ENCODE results near the gene ENOX1.

ENOX1 gene

DNA sequence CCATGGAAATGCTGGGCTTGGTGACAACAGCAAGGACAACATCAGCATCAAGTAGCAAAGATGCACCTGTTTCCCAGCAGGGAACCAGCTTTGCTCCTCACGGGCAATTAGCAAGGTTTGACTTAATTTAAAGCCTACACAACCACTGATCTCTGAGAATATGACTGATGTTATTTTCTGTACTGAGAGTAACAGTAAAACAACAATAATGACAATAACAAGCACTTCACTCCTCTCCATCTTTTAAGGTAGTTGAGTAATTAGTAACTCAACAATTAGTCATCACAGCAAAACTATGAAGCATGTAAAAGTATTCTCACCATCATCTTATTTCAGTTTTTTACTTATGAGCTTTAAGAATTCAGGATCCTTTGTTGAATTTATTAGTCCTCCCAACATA is 37.3 kb downstream of the ENOX1 start:
- no peak for FAIRE-seq

DNA sequence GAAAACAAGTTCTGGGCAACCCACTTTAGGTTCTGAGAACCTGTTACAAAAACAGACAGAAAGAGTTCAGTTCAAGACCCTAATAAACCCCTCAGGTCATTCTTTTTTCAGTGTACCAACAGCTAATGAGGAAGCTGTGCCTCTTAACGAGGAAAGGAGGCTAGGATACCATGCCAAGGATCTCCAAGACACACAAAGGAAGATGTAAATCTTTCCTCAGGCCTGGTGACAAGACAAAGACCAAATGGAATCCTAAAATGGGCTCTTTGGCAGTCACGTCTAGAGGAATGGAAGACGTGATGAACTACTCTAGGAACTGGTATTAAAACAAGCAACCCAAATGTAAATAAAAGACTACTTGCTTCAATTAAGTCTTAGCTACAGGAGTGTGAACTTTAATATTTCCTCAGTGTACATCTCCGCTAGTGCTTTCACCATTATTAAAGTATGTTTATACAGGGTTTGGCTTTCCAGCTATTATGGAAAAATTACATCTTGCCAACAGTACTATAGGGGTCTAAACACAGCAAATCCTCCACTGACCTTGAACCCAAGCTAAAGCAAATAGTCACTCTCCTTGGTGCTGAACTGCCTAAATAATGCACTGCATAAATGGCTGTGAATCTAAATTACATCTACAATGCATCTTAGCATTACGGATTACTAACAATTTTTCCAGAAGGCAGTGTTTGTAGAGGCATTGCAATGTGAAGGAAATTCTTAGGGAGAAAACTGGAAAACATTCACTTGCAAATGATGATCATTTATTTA is 42.3 kb downstream of the ENOX1 start:
- DNase-seq (ENCODE audit: insufficient read length, low spot score) (no peak), FAIRE-seq (no peak)

More for the DNA sequence above, 37.3 kb downstream of the ENOX1 start:
- DNase-seq (ENCODE audit: insufficient read length, low spot score), result no peak

DNA sequence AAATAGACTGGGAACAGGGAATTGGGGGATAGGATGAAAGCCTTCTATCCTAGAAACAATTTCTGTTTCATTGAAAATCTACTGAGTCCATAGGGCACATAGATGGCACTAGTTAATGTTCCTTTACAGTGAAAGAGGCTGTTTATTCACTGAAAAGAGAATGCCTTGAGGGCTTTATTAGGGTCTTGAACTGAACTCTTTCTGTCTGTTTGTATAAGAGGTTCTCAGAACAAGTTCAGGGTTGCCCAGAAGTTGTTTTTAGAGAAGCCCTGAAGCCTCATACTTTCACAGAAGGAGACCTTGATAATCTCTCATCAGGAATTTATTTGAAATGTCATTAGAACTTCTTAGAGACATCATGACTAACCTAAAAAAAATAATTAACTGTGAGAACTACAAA is 43.9 kb downstream of the ENOX1 start:
- DNase-seq (ENCODE audit: insufficient read length, low spot score) (no peak), FAIRE-seq (no peak)

DNA sequence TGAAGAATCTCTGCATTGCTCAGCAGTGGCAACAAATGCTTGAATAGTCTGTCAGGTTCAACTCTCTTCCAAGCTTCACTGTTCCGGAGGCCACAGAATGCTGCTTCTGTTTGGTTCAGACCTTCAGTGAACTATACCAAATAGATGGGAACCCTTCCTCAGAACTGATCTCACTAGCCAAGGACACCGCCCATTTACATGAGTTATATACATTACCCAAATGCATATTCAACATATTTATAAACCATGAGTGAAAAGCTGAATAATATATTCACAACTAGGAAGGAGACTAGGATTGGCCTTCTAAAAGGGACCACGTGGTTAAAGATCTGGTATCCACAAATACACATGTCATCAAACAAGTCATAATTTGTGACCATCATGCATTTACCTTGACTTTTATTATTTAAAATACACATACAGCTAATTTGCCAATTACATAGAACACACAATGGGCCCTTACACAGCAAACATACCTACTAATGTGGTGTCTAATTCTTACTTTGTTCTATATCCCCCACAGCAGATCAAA is 49.3 kb downstream of the ENOX1 start:
- DNase-seq (ENCODE audit: insufficient read length, low spot score), result no peak
- no peak for FAIRE-seq

DNA sequence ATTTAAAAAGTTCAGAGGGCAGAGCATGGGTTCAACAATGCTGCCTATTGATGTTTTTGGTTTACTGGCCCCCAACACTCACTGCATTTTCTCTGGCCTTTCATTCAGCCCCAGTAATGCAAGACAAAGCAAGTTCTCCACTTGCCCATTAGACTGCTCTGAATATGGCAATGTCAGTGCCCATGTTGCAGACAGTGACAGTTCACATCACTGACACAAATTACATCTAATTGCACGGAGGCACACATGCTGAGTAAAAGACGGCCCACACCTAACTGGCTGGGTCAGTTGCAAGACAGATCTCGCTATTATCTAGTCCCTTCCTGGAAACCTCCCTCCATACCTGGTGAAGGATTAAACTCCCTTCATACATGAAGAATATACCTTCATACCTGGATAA is 54.0 kb downstream of the ENOX1 start:
- FAIRE-seq, result no peak
- no peak for DNase-seq (ENCODE audit: insufficient read length, low spot score)

DNA sequence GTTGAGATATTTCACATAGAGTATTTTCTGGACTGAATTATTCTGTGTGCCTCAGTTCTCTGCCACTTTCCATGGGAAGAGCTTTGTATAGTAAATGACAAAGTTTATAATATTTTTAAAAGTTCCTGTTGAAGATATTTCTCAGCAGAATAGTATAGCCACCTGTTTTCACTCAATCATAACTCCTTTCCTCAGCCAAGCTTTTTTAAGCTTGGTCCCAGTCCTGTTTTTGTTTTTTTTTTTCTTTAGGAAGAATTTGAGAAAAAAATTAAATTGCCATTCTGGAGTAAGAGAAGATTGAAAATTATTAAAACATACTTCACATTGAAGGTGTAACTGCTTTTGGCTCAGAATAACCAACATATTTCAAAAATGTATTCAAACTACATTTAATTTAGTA is 55.5 kb downstream of the ENOX1 start:
- DNase-seq (ENCODE audit: insufficient read length, low spot score) (no peak), FAIRE-seq (no peak)

DNA sequence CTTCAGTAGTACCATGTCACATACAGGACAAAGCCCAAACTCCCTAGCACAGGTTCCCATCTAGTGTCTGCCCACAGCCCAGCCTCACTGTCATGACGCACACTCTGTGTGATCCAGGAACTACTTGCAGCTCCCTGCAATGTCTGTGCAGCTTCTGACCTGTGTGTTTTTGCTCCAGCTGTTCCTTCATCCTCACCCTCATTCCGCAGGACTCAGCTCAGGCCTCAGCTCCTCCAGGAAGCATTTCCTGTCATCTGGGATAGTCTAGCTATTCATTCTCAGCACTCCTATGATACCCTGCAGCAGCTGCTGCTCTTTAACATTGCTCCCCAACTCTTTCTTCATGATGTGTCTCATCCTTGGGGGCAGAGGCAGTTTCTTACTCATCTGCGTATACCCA is 56.1 kb downstream of the ENOX1 start:
- no peak for FAIRE-seq
- no peak for DNase-seq (ENCODE audit: insufficient read length, low spot score)

DNA sequence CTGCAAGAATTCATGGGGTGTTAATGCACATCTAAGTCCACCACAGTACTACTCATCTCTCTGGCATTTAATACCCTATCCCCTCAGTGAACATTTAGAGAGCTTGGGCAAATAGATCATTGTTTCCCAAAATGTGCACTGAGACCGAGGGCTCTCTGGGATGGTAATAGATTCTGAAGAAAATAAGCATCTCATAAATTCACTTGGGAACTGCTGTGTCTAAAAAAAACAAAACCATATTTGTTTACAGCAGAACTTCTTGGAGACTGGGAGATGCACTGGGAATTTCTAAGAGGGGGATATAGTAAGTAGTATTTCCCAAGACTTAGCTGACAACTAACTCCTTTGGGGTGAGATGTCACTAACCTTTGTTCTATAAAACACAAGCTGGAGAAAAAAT is 58.4 kb downstream of the ENOX1 start:
- FAIRE-seq (no peak), DNase-seq (ENCODE audit: insufficient read length, low spot score) (no peak)

DNA sequence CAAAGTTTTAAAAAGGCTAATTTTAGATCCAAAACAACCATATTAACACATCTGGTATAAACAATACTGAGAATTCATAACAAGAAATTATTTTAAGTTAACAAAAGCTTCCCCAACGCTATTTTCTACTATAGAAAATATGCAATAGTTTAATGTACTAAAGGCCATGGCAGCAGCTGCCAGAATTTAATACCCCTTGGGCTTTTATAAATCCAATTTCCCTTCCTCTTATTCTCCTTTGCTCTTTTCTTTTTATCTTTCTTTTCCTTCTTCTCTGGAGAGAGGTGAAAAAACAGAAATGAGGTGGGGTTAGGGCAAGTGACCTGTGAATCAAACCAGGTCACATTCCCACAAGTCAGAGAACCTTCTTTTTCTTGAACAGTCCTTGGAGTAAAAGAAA is 58.9 kb downstream of the ENOX1 start:
- FAIRE-seq (no peak), DNase-seq (ENCODE audit: insufficient read length, low spot score) (no peak)

DNA sequence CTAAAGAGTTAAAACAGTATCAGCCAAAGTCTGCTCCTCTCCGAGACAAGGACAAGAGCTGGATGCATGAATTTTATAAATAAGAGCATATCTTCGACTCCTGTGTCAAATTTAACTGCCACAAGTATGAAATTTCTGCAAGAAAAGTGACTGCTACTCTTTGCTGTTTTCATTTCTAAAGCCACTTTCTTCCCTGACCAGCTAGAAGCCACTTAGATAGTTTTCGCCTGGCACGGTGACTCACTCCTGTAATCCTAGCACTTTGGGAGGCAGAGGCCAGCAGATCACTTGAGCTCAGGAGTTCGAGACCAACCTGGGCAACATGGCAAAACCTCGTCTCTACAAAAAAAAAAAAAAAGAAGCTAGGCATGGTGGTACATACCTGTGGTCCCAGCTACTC is 61.3 kb downstream of the ENOX1 start:
- DNase-seq (ENCODE audit: insufficient read length, low spot score) (no peak), FAIRE-seq (no peak)

DNA sequence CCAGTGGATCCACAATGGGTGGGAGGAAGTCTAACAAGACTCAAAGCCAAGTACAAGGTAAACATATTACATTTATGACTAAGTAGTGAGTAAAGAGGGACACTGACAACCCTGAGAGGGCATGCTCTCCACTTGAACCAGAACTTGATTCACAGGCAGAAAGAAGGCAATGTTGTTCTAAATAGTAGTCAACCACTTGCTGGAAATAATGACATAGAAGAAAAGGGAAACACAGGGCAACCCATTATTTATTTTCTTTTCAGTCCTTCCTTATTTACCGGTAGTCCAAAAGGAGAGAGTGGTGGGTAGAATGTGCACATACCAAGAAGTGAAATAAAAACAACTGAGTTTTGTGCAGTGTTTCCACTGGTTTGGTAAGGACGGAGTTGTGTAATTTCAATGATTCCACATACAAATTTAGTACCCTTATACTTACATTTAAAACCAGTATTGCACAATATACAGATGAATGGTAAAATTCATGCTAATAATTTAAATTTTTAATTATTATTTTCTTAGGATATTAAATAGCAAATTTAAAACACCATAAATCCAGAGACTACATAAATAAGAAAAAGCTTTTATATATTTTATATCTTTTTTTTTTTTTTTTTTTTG is 65.9 kb downstream of the ENOX1 start:
- DNase-seq (ENCODE audit: insufficient read length, low spot score) (no peak), FAIRE-seq (no peak)

DNA sequence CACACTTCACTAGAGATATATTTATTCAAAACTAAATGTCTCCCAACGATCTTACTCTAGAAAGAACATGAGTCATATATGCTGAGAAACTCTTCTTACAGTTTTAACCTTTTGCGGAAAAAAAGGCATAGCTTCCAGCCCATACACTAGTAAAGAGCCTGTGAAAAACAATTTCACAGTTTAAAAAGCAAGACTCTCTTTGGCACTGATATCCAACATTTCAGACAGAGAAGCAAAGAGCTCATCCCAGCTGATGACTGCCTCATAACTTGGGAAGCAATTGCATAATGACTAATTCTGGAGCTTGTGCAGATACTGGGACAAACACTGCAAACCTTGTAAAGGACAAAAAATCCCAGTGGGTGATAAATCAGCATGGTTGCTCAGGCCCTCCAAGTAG is 88.0 kb downstream of the ENOX1 start:
- no peak for FAIRE-seq
- DNase-seq (ENCODE audit: insufficient read length, low spot score), result no peak

DNA sequence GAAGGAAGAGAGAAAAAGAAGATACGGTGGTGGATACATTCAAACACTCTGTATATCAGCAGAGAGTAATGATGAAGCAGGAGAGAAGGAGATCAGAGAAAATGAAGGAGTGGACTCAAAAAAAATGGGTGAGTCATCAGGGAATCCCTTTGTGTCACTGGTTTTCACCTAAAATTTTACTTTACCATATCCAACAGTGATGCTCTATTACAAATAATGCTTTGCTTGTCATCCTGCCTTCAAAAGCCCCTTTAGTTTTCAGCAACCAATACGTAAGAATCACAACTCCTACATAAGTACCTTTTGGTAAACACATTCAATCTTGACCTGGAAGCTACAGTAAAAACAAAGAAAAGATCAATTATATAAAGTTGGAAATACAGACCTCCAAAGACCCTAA is 88.8 kb downstream of the ENOX1 start:
- DNase-seq (ENCODE audit: insufficient read length, low spot score), result no peak
- FAIRE-seq, result no peak

DNA sequence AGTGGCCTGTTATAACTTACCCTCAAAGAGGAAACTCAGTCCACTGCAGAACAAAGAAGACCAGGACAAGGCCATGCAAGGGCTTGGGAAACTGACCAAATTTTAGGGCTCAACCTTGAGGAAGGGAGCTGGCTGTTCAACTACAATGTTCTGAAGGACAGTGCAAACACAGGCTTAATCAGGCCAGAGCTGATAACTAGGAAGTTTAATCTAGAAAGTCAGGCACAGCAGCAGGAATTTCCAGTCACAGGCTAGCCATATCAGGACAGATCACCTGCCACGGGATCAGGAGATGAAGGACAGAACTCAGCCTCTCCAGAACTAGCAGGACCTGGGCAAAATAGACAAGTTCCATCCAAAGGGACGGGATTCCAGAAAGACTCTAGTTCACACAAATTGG is 89.4 kb downstream of the ENOX1 start:
- FAIRE-seq (no peak), DNase-seq (ENCODE audit: insufficient read length, low spot score) (no peak)

DNA sequence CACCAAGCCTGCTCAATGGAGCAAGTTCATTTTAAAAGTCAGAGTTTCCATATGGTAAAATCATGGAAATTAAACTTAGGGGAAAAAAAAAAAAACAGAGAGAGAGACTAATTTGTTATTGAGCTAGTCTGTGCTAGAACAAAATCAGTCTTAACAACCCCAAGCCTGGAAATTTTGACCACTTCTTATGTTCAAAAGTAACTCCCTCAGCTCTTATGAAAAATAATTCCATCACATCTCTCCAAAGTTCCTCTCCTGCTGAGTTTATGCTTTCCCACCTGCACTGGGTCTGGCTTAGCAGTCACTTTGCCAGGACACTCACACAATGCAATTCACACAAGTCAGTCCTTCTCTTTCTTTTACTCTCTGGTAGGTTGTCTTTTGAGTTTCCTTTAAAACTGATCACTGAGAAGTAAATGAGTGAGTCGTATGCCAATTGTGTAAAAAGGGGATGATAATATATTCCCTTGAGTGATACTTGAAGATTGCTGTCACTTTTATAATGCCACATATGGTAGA is 92.6 kb downstream of the ENOX1 start:
- DNase-seq (ENCODE audit: insufficient read length, low spot score) (no peak), FAIRE-seq (no peak)

DNA sequence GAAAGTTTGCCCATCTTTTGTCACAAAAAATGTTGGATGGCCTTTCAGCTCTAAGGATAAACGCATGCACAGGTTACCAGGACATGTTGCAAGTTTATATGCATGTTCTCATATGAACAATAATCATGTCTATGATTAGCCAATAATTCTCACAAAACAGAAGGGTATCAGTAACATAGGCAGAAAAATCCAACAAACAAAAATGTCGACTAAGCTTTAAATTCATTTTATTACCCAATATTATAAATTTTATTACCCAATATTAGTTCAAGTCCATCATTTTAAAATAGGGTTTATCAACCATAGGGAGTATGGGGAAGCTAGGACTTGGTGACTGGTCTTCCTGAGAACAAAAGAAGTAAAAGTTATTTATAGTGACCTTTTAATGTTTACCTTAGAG is 93.1 kb downstream of the ENOX1 start:
- FAIRE-seq (no peak), DNase-seq (ENCODE audit: insufficient read length, low spot score) (no peak)

DNA sequence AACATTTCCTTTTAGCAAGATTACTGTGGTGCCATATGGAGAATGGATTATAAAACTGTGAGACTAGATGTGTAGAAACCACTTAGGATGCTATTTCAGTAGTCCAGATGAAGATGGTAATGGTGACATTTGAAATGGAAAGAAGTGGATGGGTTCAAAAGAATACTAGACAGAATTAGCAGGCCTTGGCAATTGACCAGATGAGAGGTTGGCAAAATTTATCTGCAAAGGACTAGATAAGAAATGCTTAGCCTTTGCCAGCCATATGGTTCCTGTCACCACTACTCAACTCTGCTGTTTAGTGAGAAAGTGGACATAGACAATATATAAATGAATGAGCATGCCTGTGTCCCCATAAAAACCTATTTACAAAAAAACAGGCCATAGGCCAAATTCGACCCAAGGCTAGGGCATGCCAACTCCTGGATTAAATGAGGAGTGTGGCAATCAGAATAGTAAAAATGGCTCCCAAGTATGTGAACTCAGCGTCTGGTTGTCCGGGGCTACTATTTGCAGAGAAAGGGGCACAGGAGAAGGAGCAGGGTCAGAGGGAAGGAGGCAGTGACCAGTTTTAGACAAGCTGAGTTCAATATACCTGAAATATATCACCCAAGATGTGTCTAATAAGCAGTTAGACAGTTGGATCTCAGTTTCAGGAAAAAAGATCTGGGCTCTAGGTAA is 98.4 kb downstream of the ENOX1 start:
- FAIRE-seq (no peak), DNase-seq (ENCODE audit: insufficient read length, low spot score) (no peak)

DNA sequence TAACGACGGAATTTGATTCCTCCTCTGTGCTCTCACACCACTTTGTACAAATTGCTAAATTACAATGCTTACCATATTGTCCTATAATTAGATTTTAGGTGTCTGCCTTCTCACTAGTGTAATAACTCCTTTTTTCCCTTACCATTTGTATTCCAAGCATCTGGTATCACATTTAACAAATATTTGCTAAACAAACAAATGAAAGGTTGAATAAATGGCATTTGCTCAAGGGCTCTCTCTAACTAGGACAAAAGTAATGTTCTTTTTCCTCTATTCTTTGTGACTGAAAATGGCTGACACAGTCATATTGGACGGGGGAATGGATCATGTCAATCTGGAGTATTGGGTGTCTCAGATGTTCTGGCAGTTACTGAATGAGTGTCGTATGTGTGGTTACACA is 99.7 kb downstream of the ENOX1 start:
- DNase-seq (ENCODE audit: insufficient read length, low spot score) (no peak), FAIRE-seq (no peak)

DNA sequence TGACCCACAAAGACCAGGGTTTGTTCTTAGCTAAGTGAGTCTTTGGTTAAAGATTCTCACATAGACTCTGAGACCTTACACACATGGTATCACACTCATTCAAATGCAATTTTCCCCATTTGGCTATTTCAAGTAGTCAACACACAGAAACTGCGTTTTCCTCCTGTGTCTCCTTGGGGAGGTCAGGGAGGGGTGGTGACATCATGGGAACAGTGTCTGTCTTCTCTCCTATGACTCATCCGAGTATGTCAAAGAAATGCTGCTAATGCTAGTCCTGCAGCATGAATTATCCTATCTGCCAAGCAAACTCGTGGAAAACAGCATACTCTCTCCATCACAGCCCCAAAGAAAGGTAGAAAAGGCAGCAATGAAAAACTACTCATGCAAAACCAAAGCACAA is 100.2 kb downstream of the ENOX1 start:
- FAIRE-seq (no peak), DNase-seq (ENCODE audit: insufficient read length, low spot score) (no peak)

DNA sequence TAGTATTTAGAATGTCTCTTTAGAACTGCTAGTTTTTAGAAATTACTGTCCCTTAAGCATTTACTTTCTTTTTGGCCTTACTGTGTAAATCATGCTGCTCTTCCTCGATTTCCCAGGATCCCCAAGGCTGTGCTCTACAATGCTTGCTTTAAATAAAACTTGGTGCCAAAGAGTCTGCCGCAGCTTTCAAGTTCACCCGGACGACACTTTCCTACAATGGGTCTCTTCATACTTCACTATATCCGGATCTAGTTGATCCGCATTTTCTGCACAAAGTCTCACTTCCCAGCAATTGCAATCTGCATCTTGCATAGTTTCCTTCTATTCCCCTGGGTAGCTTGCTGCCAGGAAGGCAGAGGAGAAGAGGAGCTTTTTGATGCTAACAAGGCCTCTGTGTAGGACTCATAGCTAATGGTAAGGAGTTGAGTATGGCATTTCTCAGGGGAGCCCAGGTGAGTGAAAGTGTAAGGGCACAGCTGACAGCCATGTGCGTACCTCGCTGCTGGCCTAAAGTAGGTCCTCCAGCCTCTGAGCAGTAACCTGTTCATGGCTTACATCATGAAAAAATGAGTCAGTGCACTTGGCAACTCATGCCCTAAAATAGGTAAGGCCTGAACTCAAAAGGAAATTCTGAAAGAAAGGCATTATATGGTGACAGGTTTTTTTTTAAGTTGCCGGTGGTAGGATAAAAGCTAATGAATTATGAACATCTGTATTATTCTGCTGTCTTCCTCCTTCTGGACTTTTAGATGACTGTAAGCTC is 101.6 kb downstream of the ENOX1 start:
- FAIRE-seq (no peak), DNase-seq (ENCODE audit: insufficient read length, low spot score) (no peak)

DNA sequence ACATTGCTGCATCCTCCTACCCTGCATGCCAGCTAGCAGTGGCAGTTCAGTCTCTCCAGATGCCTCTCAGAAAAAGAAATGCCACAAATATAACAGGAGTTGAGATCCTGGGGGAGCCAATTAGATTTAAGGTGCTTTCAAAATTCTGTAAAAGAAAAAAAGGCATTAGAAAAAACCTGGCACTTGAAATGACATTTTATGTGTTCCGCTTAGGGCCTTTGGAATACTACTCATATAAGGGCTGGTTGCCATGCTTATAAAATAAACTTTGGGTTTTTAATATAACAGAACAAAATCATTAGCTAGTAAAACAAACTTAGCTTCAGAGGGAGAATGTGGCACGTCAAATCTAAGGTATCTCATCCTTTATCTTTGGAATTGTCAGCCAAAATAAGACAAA is 104.1 kb downstream of the ENOX1 start:
- FAIRE-seq (no peak), DNase-seq (ENCODE audit: insufficient read length, low spot score) (no peak)

Measured in GM19239 (cell line).